ENCODE data around the gene RPRD1B. TPM values are rescaled to one million over a fixed set of nuclear protein-coding genes. Genes with fewer than 3 reads are reported as not detected.
A peak's percentile ranks its signal among the peaks of the same experiment; 100 is the strongest.

The RPRD1B gene
- polyA plus RNA-seq, 3 donors, result 3.6 to 12.3 (median 4.7) TPM

- Mint-ChIP-seq H3K27ac (peak overlapping the region in 1 of 7 donors; percentile 49), H3K27me3 (ENCODE audit: low read depth in 3 of 3) (no peaks in the 10 kb centered on the region), H3K4me1 (peaks cover 34% of the 10 kb centered on the region), H3K36me3 (no peaks in the 10 kb centered on the region), H3K9me3 (no peaks in the 10 kb centered on the region), H3K4me3 (no peak overlapping the region)
- H3K9ac ChIP-seq (ENCODE audit: insufficient read depth, low read length, poor library complexity, severe bottlenecking), result no peak overlapping the region
- peaks cover 13 to 18% of the 10 kb centered on the region in 2 donors for H3K4me1 ChIP-seq (ENCODE audit: control insufficient read depth in 1 of 2, insufficient read depth in 2 of 2, low read length in 2 of 2)
- no peak for DNase-seq
- H3K9me3 ChIP-seq (replicated peaks in 1 of 2; ENCODE audit: control insufficient read depth in 1 of 2, insufficient read depth in 1 of 2, low read length in 2 of 2), result no peaks in the 10 kb centered on the region
- no peak overlapping the region for H3K4me3 ChIP-seq (replicated peaks in 1 of 3; ENCODE audit: low read depth in 2 of 3, low read length in 3 of 3)
- no peaks in the 10 kb centered on the region for H3K79me2 ChIP-seq (ENCODE audit: insufficient read depth, low read length)
- WGBS (ENCODE audit: insufficient coverage), result no CpG with 5 or more reads among the region's 3 CpGs
- no peaks in the 10 kb centered on the region for H4K20me1 ChIP-seq (ENCODE audit: insufficient read depth, low read length)
- no peaks in the 10 kb centered on the region for H3K27me3 ChIP-seq (ENCODE audit: control insufficient read depth in 2 of 2, insufficient read depth in 2 of 2, low read length in 2 of 2)
- H3K27ac ChIP-seq (ENCODE audit: low read depth in 1 of 2, low read length in 2 of 2), result no peak overlapping the region
- intact Hi-C loops (cut with micrococcal nuclease), result no loop called here
- no peak overlapping the region for H2AFZ ChIP-seq (ENCODE audit: insufficient read depth, low read depth, low read length, poor library complexity, severe bottlenecking)
- H3K4me2 ChIP-seq (replicated peaks; ENCODE audit: extremely low read depth, low read length, poor library complexity, severe bottlenecking), result no peak overlapping the region
- no peak for TF ChIP-seq CTCF (IDR thresholded peaks at IDR 0.05)
- H3K36me3 ChIP-seq (replicated peaks in 1 of 2; ENCODE audit: control insufficient read depth in 1 of 2, insufficient read depth in 2 of 2, low read length in 2 of 2), result no peaks in the 10 kb centered on the region
These were observed 83.0 kb downstream of the RPRD1B start for GRCh38 chr20:38116409-38117165.

GRCh38 chr20:38117205-38117604, 83.7 kb downstream of the RPRD1B start:
- no peaks in the 10 kb centered on the region for H3K27me3 ChIP-seq (ENCODE audit: control insufficient read depth in 2 of 2, insufficient read depth in 2 of 2, low read length in 2 of 2)
- no peaks in the 10 kb centered on the region for H3K36me3 ChIP-seq (replicated peaks in 1 of 2; ENCODE audit: control insufficient read depth in 1 of 2, insufficient read depth in 2 of 2, low read length in 2 of 2)
- H2AFZ ChIP-seq (ENCODE audit: insufficient read depth, low read depth, low read length, poor library complexity, severe bottlenecking), result no peak overlapping the region
- no peak overlapping the region for H3K27ac Mint-ChIP-seq
- no peak overlapping the region for H3K4me3 ChIP-seq (replicated peaks in 1 of 3; ENCODE audit: low read depth in 2 of 3, low read length in 3 of 3)
- no peak overlapping the region for H3K4me3 Mint-ChIP-seq
- peaks cover 31% of the 10 kb centered on the region for H3K4me1 Mint-ChIP-seq
- no peaks in the 10 kb centered on the region for H3K79me2 ChIP-seq (ENCODE audit: insufficient read depth, low read length)
- no peak overlapping the region for H3K9ac ChIP-seq (ENCODE audit: insufficient read depth, low read length, poor library complexity, severe bottlenecking)
- H3K9me3 ChIP-seq (replicated peaks in 1 of 2; ENCODE audit: control insufficient read depth in 1 of 2, insufficient read depth in 1 of 2, low read length in 2 of 2), result no peaks in the 10 kb centered on the region
- no peaks in the 10 kb centered on the region for H3K36me3 Mint-ChIP-seq
- H4K20me1 ChIP-seq (ENCODE audit: insufficient read depth, low read length), result no peaks in the 10 kb centered on the region
- TF ChIP-seq CTCF (IDR thresholded peaks at IDR 0.05), result no peak
- peaks cover 13 to 18% of the 10 kb centered on the region in 2 donors for H3K4me1 ChIP-seq (ENCODE audit: control insufficient read depth in 1 of 2, insufficient read depth in 2 of 2, low read length in 2 of 2)
- no peaks in the 10 kb centered on the region for H3K9me3 Mint-ChIP-seq
- WGBS (ENCODE audit: insufficient coverage), result no CpG with 5 or more reads among the region's 2 CpGs
- DNase-seq, result peak in 1 of 3 donors; percentile 26
- H3K27ac ChIP-seq (ENCODE audit: low read depth in 1 of 2, low read length in 2 of 2), result no peak overlapping the region
- H3K27me3 Mint-ChIP-seq (ENCODE audit: low read depth in 3 of 3), result no peaks in the 10 kb centered on the region
- intact Hi-C loops (cut with micrococcal nuclease), result no loop called here
- H3K4me2 ChIP-seq (replicated peaks; ENCODE audit: extremely low read depth, low read length, poor library complexity, severe bottlenecking), result no peak overlapping the region
